ENCODE results near the gene GIMAP8.
"Not testable (repeated sequence)": the region's sequence is repeated elsewhere in the genome, so short reads cannot be mapped to it uniquely, and the experiment has no call there.

The GIMAP8 gene

GRCh38 chr7:150435390-150436073 is 14.9 kb upstream of the GIMAP8 start:
- DNase-seq (ENCODE audit: low read depth, low spot score) = no peak

- DNase-seq (ENCODE audit: low read depth, low spot score) = no peak
Observed at GRCh38 chr7:150439967-150440366, 10.5 kb upstream of the GIMAP8 start.

- no peak for DNase-seq (ENCODE audit: low read depth, low spot score)
Observed at GRCh38 chr7:150441524-150441923, 8.9 kb upstream of the GIMAP8 start.

GRCh38 chr7:150442811-150443210 is 7.6 kb upstream of the GIMAP8 start:
- DNase-seq (ENCODE audit: low read depth, low spot score) = no peak

GRCh38 chr7:150443793-150444540 is 6.5 kb upstream of the GIMAP8 start:
- no peak for DNase-seq (ENCODE audit: low read depth, low spot score)

GRCh38 chr7:150444674-150445365 is 5.6 kb upstream of the GIMAP8 start:
- no peak for DNase-seq (ENCODE audit: low read depth, low spot score)

- DNase-seq (ENCODE audit: low read depth, low spot score) = no peak
Observed at GRCh38 chr7:150446288-150446938, 4.0 kb upstream of the GIMAP8 start.

- no peak for DNase-seq (ENCODE audit: low read depth, low spot score)
Observed at GRCh38 chr7:150447966-150448788, 2.3 kb upstream of the GIMAP8 start.

- DNase-seq (ENCODE audit: low read depth, low spot score) = no peak
Observed at GRCh38 chr7:150448789-150449147, 1.7 kb upstream of the GIMAP8 start.

- no peak for DNase-seq (ENCODE audit: low read depth, low spot score)
Observed at GRCh38 chr7:150449206-150449952, 1.1 kb upstream of the GIMAP8 start.

- DNase-seq (ENCODE audit: low read depth, low spot score) = no peak
Observed at GRCh38 chr7:150451097-150451793, 815 bp downstream of the GIMAP8 start.

- no peak for DNase-seq (ENCODE audit: low read depth, low spot score)
Observed at GRCh38 chr7:150451833-150452461, 1.5 kb downstream of the GIMAP8 start.

GRCh38 chr7:150453181-150453580 is 2.8 kb downstream of the GIMAP8 start:
- no peak for DNase-seq (ENCODE audit: low read depth, low spot score)

- no peak for DNase-seq (ENCODE audit: low read depth, low spot score)
Observed at GRCh38 chr7:150453892-150454291, 3.5 kb downstream of the GIMAP8 start.

GRCh38 chr7:150457064-150457463 is 6.6 kb downstream of the GIMAP8 start:
- not testable (repeated sequence) for DNase-seq (ENCODE audit: low read depth, low spot score)

- no peak for DNase-seq (ENCODE audit: low read depth, low spot score)
Observed at GRCh38 chr7:150458235-150458634, 7.8 kb downstream of the GIMAP8 start.

- DNase-seq (ENCODE audit: low read depth, low spot score) = no peak
Observed at GRCh38 chr7:150458756-150459155, 8.3 kb downstream of the GIMAP8 start.

GRCh38 chr7:150461520-150461919 is 11.1 kb downstream of the GIMAP8 start:
- no peak for DNase-seq (ENCODE audit: low read depth, low spot score)

GRCh38 chr7:150462413-150462812 is 12.0 kb downstream of the GIMAP8 start:
- no peak for DNase-seq (ENCODE audit: low read depth, low spot score)

- DNase-seq (ENCODE audit: low read depth, low spot score) = no peak
Observed at GRCh38 chr7:150463461-150463860, 13.0 kb downstream of the GIMAP8 start.

Measured in brain pericyte (primary cell).